ENCODE data around the gene OSBPL3. TPM values are rescaled to one million over a fixed set of nuclear protein-coding genes. Genes with fewer than 3 reads are reported as not detected.

Gene OSBPL3
- total and polyA plus RNA-seq, 2 donors (not counting 3 experiments of a cell fraction or from before 2014, with no cell fraction given): 7.5 to 27.1 TPM

DNA sequence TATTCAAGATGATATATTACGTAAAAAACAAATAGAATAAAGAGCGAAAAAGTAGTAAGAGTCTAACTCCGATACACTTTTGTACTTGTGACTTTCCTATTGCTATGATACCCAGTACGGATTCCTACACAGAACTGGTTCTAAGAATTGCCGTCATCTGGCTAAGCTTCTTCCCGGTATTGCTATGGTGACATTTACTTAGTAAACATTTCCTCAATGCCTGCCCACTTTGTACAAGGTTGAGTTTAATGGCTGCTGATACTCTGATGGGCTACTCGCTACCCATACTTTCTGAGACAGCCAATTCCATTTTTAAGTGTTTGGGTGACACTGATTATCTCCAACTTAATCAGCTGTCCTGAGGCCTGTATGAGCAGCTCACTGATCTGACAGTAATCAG is 55.6 kb downstream of the OSBPL3 start:
- no peak overlapping the region for H2AFZ ChIP-seq (ENCODE audit: low read depth, low read length)
- no TSS peak for BruUV-seq (replicated peaks)
- ChIA-PET POLR2A (no interaction called here), CTCF (interaction anchor here (1.3 kb wide), 2 partner anchors 15 to 55 kb away, joined by 5 to 7 read pairs; no protein-coding TSS in a partner anchor)
- TF ChIP-seq, protein P1, sequence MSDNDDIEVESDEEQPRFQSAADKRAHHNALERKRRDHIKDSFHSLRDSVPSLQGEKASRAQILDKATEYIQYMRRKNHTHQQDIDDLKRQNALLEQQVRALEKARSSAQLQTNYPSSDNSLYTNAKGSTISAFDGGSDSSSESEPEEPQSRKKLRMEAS (IDR thresholded peaks at IDR 0.05; ENCODE audit: insufficient read depth, insufficient read length): no peak
- TF ChIP-seq, protein P2, sequence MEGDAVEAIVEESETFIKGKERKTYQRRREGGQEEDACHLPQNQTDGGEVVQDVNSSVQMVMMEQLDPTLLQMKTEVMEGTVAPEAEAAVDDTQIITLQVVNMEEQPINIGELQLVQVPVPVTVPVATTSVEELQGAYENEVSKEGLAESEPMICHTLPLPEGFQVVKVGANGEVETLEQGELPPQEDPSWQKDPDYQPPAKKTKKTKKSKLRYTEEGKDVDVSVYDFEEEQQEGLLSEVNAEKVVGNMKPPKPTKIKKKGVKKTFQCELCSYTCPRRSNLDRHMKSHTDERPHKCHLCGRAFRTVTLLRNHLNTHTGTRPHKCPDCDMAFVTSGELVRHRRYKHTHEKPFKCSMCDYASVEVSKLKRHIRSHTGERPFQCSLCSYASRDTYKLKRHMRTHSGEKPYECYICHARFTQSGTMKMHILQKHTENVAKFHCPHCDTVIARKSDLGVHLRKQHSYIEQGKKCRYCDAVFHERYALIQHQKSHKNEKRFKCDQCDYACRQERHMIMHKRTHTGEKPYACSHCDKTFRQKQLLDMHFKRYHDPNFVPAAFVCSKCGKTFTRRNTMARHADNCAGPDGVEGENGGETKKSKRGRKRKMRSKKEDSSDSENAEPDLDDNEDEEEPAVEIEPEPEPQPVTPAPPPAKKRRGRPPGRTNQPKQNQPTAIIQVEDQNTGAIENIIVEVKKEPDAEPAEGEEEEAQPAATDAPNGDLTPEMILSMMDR (IDR thresholded peaks at IDR 0.05; ENCODE audit: extremely low read depth in 1 of 2, insufficient read depth in 1 of 2, low read depth in 1 of 2, low read length in 2 of 2): no peak
- TF ChIP-seq FOS (IDR thresholded peaks at IDR 0.05; ENCODE audit: borderline replicate concordance, insufficient read depth, low read length): no peak
- no peak for TF ChIP-seq JUN (IDR thresholded peaks at IDR 0.05; ENCODE audit: borderline replicate concordance, insufficient read depth, insufficient read length, low read depth)
- no peak for TF ChIP-seq GATA2 (IDR thresholded peaks at IDR 0.05; ENCODE audit: insufficient read depth, insufficient read length, low read depth, low read length)
- no peak for TF ChIP-seq POLR2A (IDR thresholded peaks at IDR 0.05; ENCODE audit: low read depth, low read length)
- TF ChIP-seq MYC (IDR thresholded peaks at IDR 0.05; ENCODE audit: low read depth, low read length): no peak
- no peak for TF ChIP-seq POLR2AphosphoS5 (IDR thresholded peaks at IDR 0.05; ENCODE audit: insufficient read depth, low read depth, low read length)
- TF ChIP-seq EZH2 (IDR thresholded peaks at IDR 0.05; ENCODE audit: borderline replicate concordance, low read depth, low read length, severe bottlenecking): no peak
- H3K9me3 ChIP-seq (replicated peaks; ENCODE audit: control insufficient read depth, insufficient read depth, low read length): no peaks in the 10 kb centered on the region
- H3K36me3 ChIP-seq (ENCODE audit: control insufficient read depth in 2 of 2, extremely low read depth in 1 of 2, insufficient read depth in 2 of 2, low read length in 2 of 2): no peaks in the 10 kb centered on the region
- peaks cover 69% of the 10 kb centered on the region for H3K79me2 ChIP-seq (ENCODE audit: control insufficient read depth, insufficient read depth, low read length)
- peaks cover 26% of the 10 kb centered on the region for H3K4me1 ChIP-seq (ENCODE audit: control insufficient read depth, extremely low read depth, insufficient read depth, low read length)
- FAIRE-seq: no peak
- dilution Hi-C loops (cut with MboI; ENCODE audit: extremely low pct_ligation_motif_present, low sequenced_read_pairs) (no loop called here), intact Hi-C loops (cut with micrococcal nuclease) (no loop called here)
- no peak overlapping the region for H3K4me3 ChIP-seq (replicated peaks in 1 of 3; ENCODE audit: insufficient read depth in 1 of 3, low read depth in 1 of 3, low read length in 3 of 3)
- H3K27me3 ChIP-seq (ENCODE audit: control insufficient read depth in 2 of 2, insufficient read depth in 2 of 2, low read length in 2 of 2): no peaks in the 10 kb centered on the region
- H4K20me1 ChIP-seq (replicated peaks; ENCODE audit: control insufficient read depth, extremely low read depth, insufficient read depth, low read length): no peaks in the 10 kb centered on the region
- H3K9ac ChIP-seq (replicated peaks; ENCODE audit: extremely low read depth, insufficient read depth, low read length): no peak overlapping the region
- H3K27ac ChIP-seq (ENCODE audit: insufficient read depth, low read depth, low read length): no peak overlapping the region
- no peak overlapping the region for H3K4me2 ChIP-seq (ENCODE audit: insufficient read depth, low read length)
- no peak for DNase-seq (ENCODE audit: low read depth, low spot score)
- no peaks in the 10 kb centered on the region for H3K9me1 ChIP-seq (replicated peaks; ENCODE audit: control insufficient read depth, extremely low read depth, insufficient read depth, low read length)

Data from endothelial cell of umbilical vein (primary cell).